OCI-LY3 (cell line): ENCODE measurements around the gene RBM45.

Experiments
- CTCF ChIP-seq: fragments of 200-600, 300-600 bp; sonication (generic); IDR thresholded peaks from 2 replicates; pipeline ENCODE4 v1.5.1; 2014; ENCODE audit warnings: antibody characterized with exemption, low read length, low read depth
- EZH2phosphoT487 ChIP-seq: fragments of 200-600 bp; shearing (Covaris generic); IDR thresholded peaks from 2 replicates; pipeline ENCODE4 v1.6.1; 2018; ENCODE audit warnings: antibody characterized with exemption, mixed run types, low read depth

GRCh38 chr2:178142274-178143065 lies 30.2 kb downstream of the RBM45 start:
- TF ChIP-seq CTCF = no peak
- TF ChIP-seq EZH2phosphoT487 = no peak
